ENCODE data around the gene GPT2. TPM values are rescaled to one million over a fixed set of nuclear protein-coding genes. Genes with fewer than 3 reads are reported as not detected.

Gene GPT2
- total RNA-seq, 1 experiment from 2014 or later, result 14.8 TPM

DNA sequence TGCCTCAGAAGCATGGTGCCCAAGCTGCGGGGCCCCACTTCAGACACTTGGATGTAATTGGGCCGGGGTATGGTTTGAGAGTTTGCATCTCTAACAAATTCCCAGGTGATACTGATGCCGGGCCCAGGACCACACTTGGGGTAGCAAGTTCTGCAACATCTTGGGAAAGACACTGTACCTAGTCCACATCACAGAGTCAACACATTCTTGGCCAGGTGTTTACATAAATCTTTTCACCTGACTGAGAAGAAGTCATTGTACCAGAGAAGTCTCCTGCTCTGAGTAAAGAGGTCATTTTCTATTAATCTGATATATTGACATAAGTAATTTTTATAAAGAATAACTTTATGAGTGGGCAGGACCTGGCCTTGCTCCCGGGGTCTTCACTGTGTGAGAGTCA, 27.5 kb downstream of the GPT2 start:
- no peaks in the 10 kb centered on the region for H3K9me3 ChIP-seq (replicated peaks)
- H3K4me1 ChIP-seq (replicated peaks), result no peaks in the 10 kb centered on the region
- peaks cover 2% of the 10 kb centered on the region; the same call in 1 of the 2 replicates for H3K36me3 ChIP-seq

GRCh38 chr16:46914556-46915201, 30.5 kb downstream of the GPT2 start:
- H3K4me1 ChIP-seq (replicated peaks), result no peaks in the 10 kb centered on the region
- DNase-seq (ENCODE audit: low read depth in 1 of 2, low spot score in 2 of 2), result no peak
- no peaks in the 10 kb centered on the region for H3K27me3 ChIP-seq (replicated peaks)
- 0 out of 2 replicates have a peak, but pooled peaks cover 2% of the 10 kb centered on the region for H3K36me3 ChIP-seq
- H3K27ac ChIP-seq, result no peak overlapping the region
- H3K9me3 ChIP-seq (replicated peaks), result no peaks in the 10 kb centered on the region
- H3K4me3 ChIP-seq, result no peak overlapping the region

More for the DNA sequence above, 27.5 kb downstream of the GPT2 start:
- Histone ChIP-seq H3K4me3 (no peak overlapping the region), H3K27ac (no peak overlapping the region), H3K27me3 (replicated peaks) (no peaks in the 10 kb centered on the region)
- no peak for DNase-seq (ENCODE audit: low read depth in 1 of 2, low spot score in 2 of 2)

DNA sequence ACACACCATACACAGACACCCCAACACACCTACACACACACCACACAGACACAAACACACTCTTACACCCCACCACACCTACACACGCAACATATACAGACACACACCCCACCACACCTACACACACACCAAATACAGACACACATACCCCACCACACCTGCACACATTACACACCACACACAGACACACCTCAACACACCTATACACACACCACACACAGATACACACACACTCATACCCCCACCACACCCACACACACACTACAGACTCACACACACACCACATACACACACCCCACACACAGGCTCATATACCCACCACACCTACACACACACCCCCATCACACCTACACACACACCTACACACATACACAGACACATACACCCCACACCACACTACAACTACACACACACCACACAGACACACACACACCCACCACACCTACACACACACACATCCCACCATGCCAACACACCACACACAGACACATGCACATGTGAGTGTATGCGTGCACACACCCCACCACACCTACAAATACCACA, 31.4 kb downstream of the GPT2 start:
- H3K4me3 ChIP-seq, result no peak overlapping the region
- no peaks in the 10 kb centered on the region for H3K27me3 ChIP-seq (replicated peaks)
- no peak for DNase-seq (ENCODE audit: low read depth in 1 of 2, low spot score in 2 of 2)
- no peak overlapping the region for H3K27ac ChIP-seq
- 0 out of 2 replicates have a peak, but pooled peaks cover 2% of the 10 kb centered on the region for H3K36me3 ChIP-seq
- no peaks in the 10 kb centered on the region for H3K9me3 ChIP-seq (replicated peaks)
- no peaks in the 10 kb centered on the region for H3K4me1 ChIP-seq (replicated peaks)

GRCh38 chr16:46916980-46917379, 32.8 kb downstream of the GPT2 start:
- Histone ChIP-seq H3K4me1 (replicated peaks) (no peaks in the 10 kb centered on the region), H3K9me3 (replicated peaks) (no peaks in the 10 kb centered on the region), H3K27ac (no peak overlapping the region), H3K27me3 (replicated peaks) (no peaks in the 10 kb centered on the region), H3K36me3 (peaks cover under 1% of the 10 kb centered on the region; the same call in 1 of the 2 replicates), H3K4me3 (no peak overlapping the region)
- no peak for DNase-seq (ENCODE audit: low read depth in 1 of 2, low spot score in 2 of 2)

GRCh38 chr16:46918400-46918799, 34.2 kb downstream of the GPT2 start:
- Histone ChIP-seq H3K36me3 (peaks cover 7% of the 10 kb centered on the region; the same call in 1 of the 2 replicates), H3K27me3 (replicated peaks) (no peaks in the 10 kb centered on the region), H3K9me3 (replicated peaks) (no peaks in the 10 kb centered on the region), H3K27ac (no peak overlapping the region), H3K4me1 (replicated peaks) (no peaks in the 10 kb centered on the region), H3K4me3 (no peak overlapping the region)
- no peak for DNase-seq (ENCODE audit: low read depth in 1 of 2, low spot score in 2 of 2)

DNA sequence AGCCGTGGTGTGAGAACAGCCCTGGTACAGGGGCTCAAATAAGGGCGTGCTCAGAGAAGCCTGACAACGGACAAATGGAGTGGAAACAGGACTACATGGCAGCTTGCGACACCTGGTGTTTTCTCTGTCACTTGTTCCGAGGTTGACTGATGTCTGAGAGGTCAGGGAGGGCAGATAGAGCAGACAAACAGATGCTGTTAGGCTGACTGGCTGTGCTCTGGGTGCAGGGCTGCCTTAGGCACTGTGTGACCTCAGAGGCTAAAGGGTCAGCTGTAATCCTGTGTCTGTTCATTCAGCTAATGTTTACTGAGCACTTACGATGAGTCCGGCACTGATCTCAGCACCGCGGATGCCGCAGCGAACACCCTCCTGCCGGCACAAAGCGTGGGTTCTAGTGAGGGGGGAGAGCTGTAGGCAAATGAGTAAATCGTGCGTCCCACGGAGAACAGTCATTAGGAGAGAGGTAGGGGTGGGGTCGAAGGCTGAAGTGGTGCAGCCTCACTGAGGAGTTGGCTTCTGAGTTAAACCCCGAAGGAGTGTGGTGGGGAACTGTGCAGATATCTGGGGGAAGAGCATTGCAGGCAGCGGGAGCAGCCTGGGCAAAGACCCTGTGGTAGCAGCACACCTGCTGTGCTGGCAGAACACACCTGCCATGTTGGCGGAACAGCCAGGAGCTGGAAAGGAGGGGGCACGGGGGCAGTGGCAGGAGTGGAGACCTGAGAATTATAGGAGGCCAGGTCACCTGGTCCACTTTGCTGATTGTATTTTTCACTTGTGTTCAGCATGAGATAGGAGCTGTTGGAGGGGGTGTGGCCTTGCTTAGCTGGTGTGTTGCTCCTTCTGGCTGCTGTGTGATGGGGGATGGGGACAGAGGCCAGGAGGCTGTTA, 35.0 kb downstream of the GPT2 start:
- Histone ChIP-seq H3K36me3 (peaks cover 11% of the 10 kb centered on the region; the same call in 1 of the 2 replicates), H3K27ac (no peak overlapping the region), H3K27me3 (replicated peaks) (no peaks in the 10 kb centered on the region), H3K4me3 (no peak overlapping the region), H3K4me1 (replicated peaks) (no peaks in the 10 kb centered on the region), H3K9me3 (replicated peaks) (no peaks in the 10 kb centered on the region)
- DNase-seq (ENCODE audit: low read depth in 1 of 2, low spot score in 2 of 2), result no peak

DNA sequence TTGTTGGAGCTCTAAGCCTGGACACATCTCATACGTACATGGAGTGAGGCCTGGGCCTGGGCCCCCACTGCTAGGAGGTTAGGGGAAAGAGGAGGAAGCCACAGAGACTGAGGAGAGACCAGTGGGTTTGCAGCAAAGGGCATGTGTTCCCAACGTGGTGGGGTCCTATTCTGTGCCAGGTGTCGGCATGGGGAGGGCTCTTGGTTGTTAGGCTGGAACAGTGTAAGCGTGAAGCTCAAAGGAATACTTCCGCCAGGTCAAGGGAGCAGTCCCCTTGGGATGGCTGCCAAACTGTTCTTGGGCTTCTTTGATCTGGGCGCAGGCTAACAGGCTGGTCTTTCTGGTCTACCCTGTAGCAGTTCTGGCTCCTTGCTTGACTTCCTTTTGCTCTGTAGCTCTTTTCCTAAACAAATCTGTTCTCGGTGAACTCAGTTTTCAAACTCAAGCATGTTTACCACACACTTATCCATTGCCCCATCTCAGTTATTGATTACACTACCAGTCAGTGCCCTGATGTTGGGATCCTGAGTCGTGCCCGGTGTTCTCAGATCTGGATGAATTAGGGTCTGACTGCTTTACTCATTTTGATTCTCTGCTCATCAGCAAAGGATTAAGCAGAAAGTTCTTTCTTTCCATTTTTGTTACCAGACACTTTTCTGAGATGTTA, 36.4 kb downstream of the GPT2 start:
- Histone ChIP-seq H3K27me3 (replicated peaks) (no peaks in the 10 kb centered on the region), H3K36me3 (peaks cover 11% of the 10 kb centered on the region; the same call in 1 of the 2 replicates), H3K4me1 (replicated peaks) (no peaks in the 10 kb centered on the region), H3K4me3 (no peak overlapping the region), H3K9me3 (replicated peaks) (no peaks in the 10 kb centered on the region), H3K27ac (no peak overlapping the region)
- DNase-seq (ENCODE audit: low read depth in 1 of 2, low spot score in 2 of 2), result no peak

- no peak overlapping the region for H3K27ac ChIP-seq
- no peak for DNase-seq (ENCODE audit: low read depth in 1 of 2, low spot score in 2 of 2)
- no peaks in the 10 kb centered on the region for H3K4me1 ChIP-seq (replicated peaks)
- H3K9me3 ChIP-seq (replicated peaks), result no peaks in the 10 kb centered on the region
- H3K27me3 ChIP-seq (replicated peaks), result no peaks in the 10 kb centered on the region
- H3K36me3 ChIP-seq, result peaks cover 11% of the 10 kb centered on the region; the same call in 1 of the 2 replicates
- no peak overlapping the region for H3K4me3 ChIP-seq
Observed at GRCh38 chr16:46922239-46922638, 38.1 kb downstream of the GPT2 start.

DNA sequence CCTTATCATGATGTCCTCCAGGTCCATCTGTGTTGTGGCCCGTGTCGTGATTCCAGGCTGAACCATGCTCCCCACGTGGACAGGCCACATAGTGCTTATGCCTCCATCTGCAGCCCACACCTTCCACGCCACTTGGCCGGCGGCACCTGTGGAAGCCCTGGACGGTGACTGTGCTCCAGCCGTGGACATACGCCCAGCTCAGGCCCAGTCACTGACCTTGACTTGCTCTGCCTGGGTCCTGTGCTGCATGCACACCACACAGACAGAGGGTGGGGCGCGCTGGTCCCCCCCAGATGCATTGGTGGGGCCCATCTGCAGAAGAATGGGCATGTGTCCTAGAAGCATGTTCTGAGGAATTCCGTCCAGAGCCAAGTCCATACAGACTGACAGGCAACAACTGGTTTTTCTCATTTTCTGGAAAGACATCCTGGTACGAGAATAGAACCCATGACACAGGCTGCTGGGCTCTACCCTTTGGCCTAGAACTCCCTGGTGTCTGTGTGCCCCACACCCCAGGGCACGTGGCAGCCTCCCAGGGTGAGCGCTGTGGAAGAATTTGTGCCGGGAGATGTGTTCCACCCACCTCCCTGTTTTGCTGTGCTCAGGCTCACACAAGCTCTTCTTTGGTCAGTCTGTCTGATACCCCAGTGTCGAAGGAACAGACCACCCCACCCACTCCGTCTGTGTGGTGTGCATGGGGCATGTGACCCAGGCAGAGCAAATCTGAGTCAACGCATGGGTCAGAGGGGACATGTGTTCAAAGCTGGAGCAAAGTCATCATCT, 39.5 kb downstream of the GPT2 start:
- Histone ChIP-seq H3K27me3 (replicated peaks) (no peaks in the 10 kb centered on the region), H3K4me1 (replicated peaks) (no peaks in the 10 kb centered on the region), H3K4me3 (no peak overlapping the region), H3K9me3 (replicated peaks) (no peaks in the 10 kb centered on the region), H3K36me3 (peaks cover 11% of the 10 kb centered on the region; the same call in 1 of the 2 replicates), H3K27ac (no peak overlapping the region)
- DNase-seq (ENCODE audit: low read depth in 1 of 2, low spot score in 2 of 2), result no peak

DNA sequence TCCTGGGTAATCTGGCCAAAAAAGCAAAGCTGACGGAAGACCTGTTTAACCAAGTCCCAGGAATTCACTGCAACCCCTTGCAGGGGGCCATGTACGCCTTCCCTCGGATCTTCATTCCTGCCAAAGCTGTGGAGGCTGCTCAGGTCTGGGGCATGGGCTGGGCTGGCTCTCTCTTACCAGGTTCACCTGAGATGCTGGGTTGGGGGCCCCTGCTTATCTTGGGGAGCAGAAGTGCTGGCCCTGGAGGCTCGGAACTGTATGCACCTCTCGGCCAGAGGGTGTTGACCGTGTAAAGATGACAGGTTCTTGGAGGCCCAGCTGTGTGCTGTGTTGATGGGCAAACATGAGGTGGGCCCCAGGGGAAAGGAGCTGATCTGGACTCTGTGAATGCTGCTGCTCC, 40.2 kb downstream of the GPT2 start:
- H3K4me1 ChIP-seq (replicated peaks), result no peaks in the 10 kb centered on the region
- peaks cover 13% of the 10 kb centered on the region; the same call in 1 of the 2 replicates for H3K36me3 ChIP-seq

GRCh38 chr16:46926470-46927225, 42.5 kb downstream of the GPT2 start:
- Histone ChIP-seq H3K4me3 (no peak overlapping the region), H3K27me3 (replicated peaks) (no peaks in the 10 kb centered on the region), H3K4me1 (replicated peaks) (peaks cover 7% of the 10 kb centered on the region), H3K27ac (no peak overlapping the region), H3K9me3 (replicated peaks) (no peaks in the 10 kb centered on the region), H3K36me3 (peaks cover 16% of the 10 kb centered on the region)
- no peak for DNase-seq (ENCODE audit: low read depth in 1 of 2, low spot score in 2 of 2)

More for the DNA sequence above, 40.2 kb downstream of the GPT2 start:
- H3K4me3 ChIP-seq, result no peak overlapping the region
- DNase-seq (ENCODE audit: low read depth in 1 of 2, low spot score in 2 of 2), result no peak
- H3K9me3 ChIP-seq (replicated peaks), result no peaks in the 10 kb centered on the region
- H3K27me3 ChIP-seq (replicated peaks), result no peaks in the 10 kb centered on the region
- no peak overlapping the region for H3K27ac ChIP-seq

- Histone ChIP-seq H3K9me3 (replicated peaks) (no peaks in the 10 kb centered on the region), H3K4me1 (replicated peaks) (peaks cover 7% of the 10 kb centered on the region), H3K4me3 (no peak overlapping the region), H3K27me3 (replicated peaks) (no peaks in the 10 kb centered on the region), H3K36me3 (peaks cover 13% of the 10 kb centered on the region), H3K27ac (no peak overlapping the region)
- DNase-seq (ENCODE audit: low read depth in 1 of 2, low spot score in 2 of 2), result no peak
Observed at GRCh38 chr16:46927273-46927672, 43.1 kb downstream of the GPT2 start.
